Measurements from ENCODE around the gene CBX8. TPM values are rescaled to one million over a fixed set of nuclear protein-coding genes. Genes with fewer than 3 reads are reported as not detected.
A peak's percentile ranks its signal among the peaks of the same experiment; 100 is the strongest.

Gene CBX8
- total and polyA plus RNA-seq, 2 of the 13 experiments (the other 11 are each of a cell fraction or from before 2014, with no cell fraction given): 0.34 to 12.6 TPM

DNA sequence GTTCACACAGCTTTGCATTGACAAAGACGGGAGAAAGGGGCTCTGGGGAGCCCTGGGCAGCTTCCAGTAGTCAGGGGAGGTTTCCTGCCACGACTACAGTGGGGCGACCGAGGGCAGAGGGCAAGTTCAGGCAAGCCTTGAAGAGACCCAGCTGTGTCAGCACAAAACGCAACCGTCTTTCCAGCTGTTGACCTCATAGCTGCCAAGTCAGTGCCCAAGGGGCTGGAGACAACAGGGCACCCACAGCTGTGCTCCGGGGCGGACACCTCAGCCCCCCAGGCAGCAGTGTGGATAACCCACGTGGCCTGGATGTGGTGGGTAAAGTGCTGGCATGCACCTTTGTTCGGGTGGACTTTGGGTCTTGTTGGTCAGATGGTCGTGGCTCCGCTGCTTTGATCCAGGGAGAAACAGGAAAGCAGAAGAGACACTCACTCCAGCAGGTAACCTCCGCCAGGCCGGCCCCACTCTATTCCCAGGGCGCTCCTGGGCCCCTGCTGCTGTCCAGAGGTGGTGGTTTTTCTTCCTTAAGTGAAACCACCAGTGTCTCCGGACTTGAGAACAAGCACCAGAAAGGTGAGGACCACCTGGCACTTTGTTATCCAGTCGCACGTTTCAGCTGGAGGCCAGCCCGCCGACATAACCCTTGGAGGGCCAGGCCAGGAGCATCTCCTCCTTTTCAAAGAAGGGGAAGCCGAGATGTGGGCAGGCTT lies 36.5 kb downstream of the CBX8 start (continued):
- TF ChIP-seq THYN1 (CRISPR knock-in tag; IDR thresholded peaks at IDR 0.05; ENCODE audit: borderline replicate concordance, low read depth): no peak
- TF ChIP-seq ZNF7 (CRISPR knock-in tag; IDR thresholded peaks at IDR 0.05): no peak
- TF ChIP-seq TBL1XR1 (IDR thresholded peaks at IDR 0.05; ENCODE audit: borderline replicate concordance, low read length, partially characterized antibody): peak; percentile 26
- peak; percentile 92; the same call in 1 of the 2 replicates for TF ChIP-seq REL (CRISPR knock-in tag; conservative IDR thresholded peaks at IDR 0.05)
- TF ChIP-seq, protein P1, sequence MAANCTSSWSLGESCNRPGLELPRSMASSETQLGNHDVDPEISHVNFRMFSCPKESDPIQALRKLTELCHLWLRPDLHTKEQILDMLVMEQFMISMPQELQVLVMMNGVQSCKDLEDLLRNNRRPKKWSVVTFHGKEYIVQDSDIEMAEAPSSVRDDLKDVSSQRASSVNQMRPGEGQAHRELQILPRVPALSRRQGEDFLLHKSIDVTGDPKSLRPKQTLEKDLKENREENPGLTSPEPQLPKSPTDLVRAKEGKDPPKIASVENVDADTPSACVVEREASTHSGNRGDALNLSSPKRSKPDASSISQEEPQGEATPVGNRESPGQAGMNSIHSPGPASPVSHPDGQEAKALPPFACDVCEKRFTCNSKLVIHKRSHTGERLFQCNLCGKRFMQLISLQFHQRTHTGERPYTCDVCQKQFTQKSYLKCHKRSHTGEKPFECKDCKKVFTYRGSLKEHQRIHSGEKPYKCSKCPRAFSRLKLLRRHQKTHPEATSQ (CRISPR knock-in tag; IDR thresholded peaks at IDR 0.05; ENCODE audit: borderline replicate concordance): no peak
- TF ChIP-seq RORA (CRISPR knock-in tag; IDR thresholded peaks at IDR 0.05): no peak
- TF ChIP-seq ZNF749 (CRISPR knock-in tag; IDR thresholded peaks at IDR 0.05; ENCODE audit: borderline replicate concordance): peak; percentile 82
- peak; percentile 94 for TF ChIP-seq ZNF776 (CRISPR knock-in tag; IDR thresholded peaks at IDR 0.05)
- no peak for TF ChIP-seq ONECUT2 (CRISPR knock-in tag; IDR thresholded peaks at IDR 0.05)
- 0 out of 2 replicates have a peak, but pooled peaks have one; percentile 41 for TF ChIP-seq NKX3-1 (CRISPR knock-in tag; IDR thresholded peaks at IDR 0.05)
- no peak for TF ChIP-seq HOXA7 (CRISPR knock-in tag; IDR thresholded peaks at IDR 0.05)
- TF ChIP-seq ZNF280D (CRISPR knock-in tag; IDR thresholded peaks at IDR 0.05): peak; percentile 80; the same call in 1 of the 2 replicates
- no peak for TF ChIP-seq SRF (IDR thresholded peaks at IDR 0.05; ENCODE audit: low read depth, low read length)
- TF ChIP-seq PHB2 (IDR thresholded peaks at IDR 0.05; ENCODE audit: partially characterized antibody): no peak
- no peak for TF ChIP-seq STAT5B (CRISPR knock-in tag; IDR thresholded peaks at IDR 0.05)
- peak; percentile 73 to 80; a peak in 3 of 4 replicates for TF ChIP-seq HMGXB4 (CRISPR knock-in tag; IDR thresholded peaks at IDR 0.05; ENCODE audit: borderline replicate concordance in 1 of 2, low read depth in 1 of 2)
- no peak for TF ChIP-seq ZNF597 (CRISPR knock-in tag; IDR thresholded peaks at IDR 0.05)
- peak; percentile 89 for TF ChIP-seq SAP130 (CRISPR knock-in tag; IDR thresholded peaks at IDR 0.05; ENCODE audit: low read depth)
- TF ChIP-seq ZNF12 (CRISPR knock-in tag; IDR thresholded peaks at IDR 0.05): peak; percentile 78
- TF ChIP-seq GZF1 (CRISPR knock-in tag; IDR thresholded peaks at IDR 0.05): peak; percentile 94; the same call in 1 of the 2 replicates
- no peak for TF ChIP-seq MED8 (CRISPR knock-in tag; IDR thresholded peaks at IDR 0.05; ENCODE audit: insufficient replicate concordance)
- peak; percentile 90; the same call in 1 of the 2 replicates for TF ChIP-seq FOXO1 (CRISPR knock-in tag; IDR thresholded peaks at IDR 0.05)
- TF ChIP-seq ZNF75D (CRISPR knock-in tag; IDR thresholded peaks at IDR 0.05; ENCODE audit: borderline replicate concordance): no peak

Data from HepG2 (cell line).